Activated CD8-positive, alpha-beta T cell treated with anti-CD3 and anti-CD28 coated beads for 36 hours (primary cell): ENCODE results near the gene MAGI3. TPM values are rescaled to one million over a fixed set of nuclear protein-coding genes. Genes with fewer than 3 reads are reported as not detected.

Source experiments
- ATAC-seq: fragments of 200-7000 bp; cut with Tn5 transposase; one replicate; pipeline ENCODE4 v1.10.0; 2021; ENCODE audit warnings: mild to moderate bottlenecking, moderate library complexity
- CTCF ChIA-PET: fragments of 350-600 bp; sonication (Branson Sonifier 250); formaldehyde crosslinking; loops from one replicate; lab custom pipeline; 2021; ENCODE audit warnings: antibody characterized with exemption; lab: Charles Lee
- POLR2A ChIA-PET: fragments of 350-600 bp; sonication (Branson Sonifier 250); formaldehyde crosslinking; loops from one replicate; lab custom pipeline; 2021; ENCODE audit warnings: antibody characterized with exemption; lab: Charles Lee
- DNase-seq: peaks from one replicate; pipeline ENCODE4 v3.0.0-alpha.2; 2020
- H3K27ac Mint-ChIP-seq: one replicate; pipeline ENCODE4 v1.8.0; 2021; ENCODE audit warnings: mild to moderate bottlenecking, mixed read lengths
- H3K27me3 Mint-ChIP-seq: one replicate; pipeline ENCODE4 v1.8.0; 2021; ENCODE audit warnings: mixed read lengths
- H3K36me3 Mint-ChIP-seq: one replicate; pipeline ENCODE4 v1.8.0; 2021; ENCODE audit warnings: low read depth, mixed read lengths
- H3K4me1 Mint-ChIP-seq: one replicate; pipeline ENCODE4 v1.8.0; 2021; ENCODE audit warnings: low read depth, mixed read lengths
- H3K4me3 Mint-ChIP-seq: one replicate; pipeline ENCODE4 v1.8.0; 2021; ENCODE audit warnings: mild to moderate bottlenecking, moderate library complexity, mixed read lengths
- H3K9me3 Mint-ChIP-seq: one replicate; pipeline ENCODE4 v1.8.0; 2021; ENCODE audit warnings: mixed read lengths
- CTCF ChIP-seq: fragments of 200-600 bp; IDR thresholded peaks from one replicate; pipeline ENCODE4 v1.8.0; 2022; ENCODE audit warnings: antibody characterized with exemption, mild to moderate bottlenecking
- intact Hi-C: fragments of 100-400 bp; cut with micrococcal nuclease; formaldehyde crosslinking; loops from one replicate; pipeline ENCODE4 v1.10.0; 2022
- total RNA-seq, 2 experiments: library from RNA; stranded (reverse); gene quantifications; one replicate each; pipeline ENCODE4 v1.2.3, GENCODE V29; 2021

MAGI3 gene
- total RNA-seq, 2 experiments from 2014 or later: 2.5 to 3.1 TPM

- Mint-ChIP-seq H3K36me3 (no peaks in the 10 kb centered on the region), H3K27ac (no peak overlapping the region), H3K9me3 (no peaks in the 10 kb centered on the region), H3K4me1 (no peaks in the 10 kb centered on the region), H3K4me3 (no peak overlapping the region), H3K27me3 (peaks cover 1% of the 10 kb centered on the region)
- POLR2A ChIA-PET: interaction anchor here (1.3 kb wide), 1 partner anchor 10 kb away, joined by 3 read pairs; no protein-coding TSS in a partner anchor
- intact Hi-C loops: no loop called here
- CTCF ChIA-PET: no interaction called here
- no peak for TF ChIP-seq CTCF
- DNase-seq (no peak), ATAC-seq (no peak)
Observed at GRCh38 chr1:113670650-113671049, 280.3 kb downstream of the MAGI3 start.

GRCh38 chr1:113672491-113672890 is 282.2 kb downstream of the MAGI3 start:
- TF ChIP-seq CTCF: no peak
- intact Hi-C loops: no loop called here
- Mint-ChIP-seq H3K27ac (no peak overlapping the region), H3K4me3 (no peak overlapping the region), H3K9me3 (no peaks in the 10 kb centered on the region), H3K27me3 (peaks cover 1% of the 10 kb centered on the region), H3K36me3 (no peaks in the 10 kb centered on the region), H3K4me1 (no peaks in the 10 kb centered on the region)
- POLR2A ChIA-PET: no interaction called here
- ATAC-seq (no peak), DNase-seq (no peak)
- CTCF ChIA-PET: no interaction called here

- H3K27me3 Mint-ChIP-seq: no peaks in the 10 kb centered on the region
- no peak for TF ChIP-seq CTCF
- CTCF ChIA-PET: no interaction called here
- no peak overlapping the region for H3K27ac Mint-ChIP-seq
- no peaks in the 10 kb centered on the region for H3K4me1 Mint-ChIP-seq
- no peak for DNase-seq
- no peak overlapping the region for H3K4me3 Mint-ChIP-seq
- POLR2A ChIA-PET: no interaction called here
- no peaks in the 10 kb centered on the region for H3K9me3 Mint-ChIP-seq
- no peaks in the 10 kb centered on the region for H3K36me3 Mint-ChIP-seq
- intact Hi-C loops: no loop called here
- no peak for ATAC-seq
Observed at GRCh38 chr1:113674591-113674990, 284.3 kb downstream of the MAGI3 start.

- no peak overlapping the region for H3K4me3 Mint-ChIP-seq
- DNase-seq (no peak), ATAC-seq (no peak)
- POLR2A ChIA-PET: no interaction called here
- no peaks in the 10 kb centered on the region for H3K4me1 Mint-ChIP-seq
- TF ChIP-seq CTCF: no peak
- intact Hi-C loops: no loop called here
- no peak overlapping the region for H3K27ac Mint-ChIP-seq
- CTCF ChIA-PET: no interaction called here
- no peaks in the 10 kb centered on the region for H3K9me3 Mint-ChIP-seq
- no peaks in the 10 kb centered on the region for H3K36me3 Mint-ChIP-seq
- H3K27me3 Mint-ChIP-seq: no peaks in the 10 kb centered on the region
Observed at GRCh38 chr1:113675302-113675701, 285.0 kb downstream of the MAGI3 start.

- intact Hi-C loops: no loop called here
- Mint-ChIP-seq H3K36me3 (no peaks in the 10 kb centered on the region), H3K27me3 (no peaks in the 10 kb centered on the region), H3K27ac (no peak overlapping the region), H3K4me3 (no peak overlapping the region), H3K9me3 (no peaks in the 10 kb centered on the region), H3K4me1 (no peaks in the 10 kb centered on the region)
- ATAC-seq (no peak), DNase-seq (no peak)
- CTCF ChIA-PET: interaction anchor here (1.1 to 1.5 kb wide), 2 partner anchors 537 to 539 kb away, joined by 3 to 7 read pairs; no protein-coding TSS in a partner anchor
- TF ChIP-seq CTCF: no peak
- POLR2A ChIA-PET: no interaction called here
Observed at GRCh38 chr1:113676524-113676923, 286.2 kb downstream of the MAGI3 start.
